Uterus (tissue), 2 donors: ENCODE measurements around the gene RUFY3.

ENCODE experiments used
- POLR2A ChIP-seq, 2 donors: fragments of 450-650 bp; IDR thresholded peaks; one replicate each; pipeline ENCODE4 v1.6.1; 2016; ENCODE audit warnings: antibody characterized with exemption in 2 of 2, mild to moderate bottlenecking in 1 of 2, moderate library complexity in 1 of 2
- TF ChIP-seq, protein P1 (sequence below), 4 experiments: fragments of 200-600 bp in 2 of 4; fragments of 450-650 bp in 2 of 4; sonication (generic) in 2 of 4; IDR thresholded peaks; one replicate each; pipeline ENCODE4 v1.5.1; 2016 to 2019; ENCODE audit warnings: antibody characterized with exemption in 4 of 4, mild to moderate bottlenecking in 2 of 4, moderate library complexity in 1 of 4

DNA sequence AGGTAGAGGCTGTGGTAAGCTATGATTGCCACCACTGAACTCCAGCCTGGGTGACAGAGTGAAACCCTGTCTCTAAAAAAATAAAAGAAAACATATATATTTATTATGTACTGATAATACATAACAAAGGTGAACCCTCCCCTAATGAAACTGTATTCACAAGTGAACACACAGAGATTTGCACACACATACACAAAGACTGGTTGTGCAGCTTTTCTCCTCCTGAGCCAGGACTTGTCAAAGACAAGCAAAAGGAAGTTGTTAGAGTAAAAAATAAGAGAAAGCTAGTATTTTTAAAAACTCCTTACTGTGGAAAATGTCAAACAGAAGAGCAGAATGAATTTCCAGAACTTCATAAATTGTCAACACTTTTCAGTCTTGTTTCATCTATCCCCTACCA lies 119.4 kb downstream of the RUFY3 start:
- TF ChIP-seq, protein P1, sequence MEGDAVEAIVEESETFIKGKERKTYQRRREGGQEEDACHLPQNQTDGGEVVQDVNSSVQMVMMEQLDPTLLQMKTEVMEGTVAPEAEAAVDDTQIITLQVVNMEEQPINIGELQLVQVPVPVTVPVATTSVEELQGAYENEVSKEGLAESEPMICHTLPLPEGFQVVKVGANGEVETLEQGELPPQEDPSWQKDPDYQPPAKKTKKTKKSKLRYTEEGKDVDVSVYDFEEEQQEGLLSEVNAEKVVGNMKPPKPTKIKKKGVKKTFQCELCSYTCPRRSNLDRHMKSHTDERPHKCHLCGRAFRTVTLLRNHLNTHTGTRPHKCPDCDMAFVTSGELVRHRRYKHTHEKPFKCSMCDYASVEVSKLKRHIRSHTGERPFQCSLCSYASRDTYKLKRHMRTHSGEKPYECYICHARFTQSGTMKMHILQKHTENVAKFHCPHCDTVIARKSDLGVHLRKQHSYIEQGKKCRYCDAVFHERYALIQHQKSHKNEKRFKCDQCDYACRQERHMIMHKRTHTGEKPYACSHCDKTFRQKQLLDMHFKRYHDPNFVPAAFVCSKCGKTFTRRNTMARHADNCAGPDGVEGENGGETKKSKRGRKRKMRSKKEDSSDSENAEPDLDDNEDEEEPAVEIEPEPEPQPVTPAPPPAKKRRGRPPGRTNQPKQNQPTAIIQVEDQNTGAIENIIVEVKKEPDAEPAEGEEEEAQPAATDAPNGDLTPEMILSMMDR (IDR thresholded peaks at IDR 0.05): no peak
- no peak for TF ChIP-seq POLR2A (IDR thresholded peaks at IDR 0.05)
